ENCODE data around the gene KIAA0825.

- TF ChIP-seq CTCF (IDR thresholded peaks at IDR 0.05) (no peak), POLR2A (IDR thresholded peaks at IDR 0.05) (no peak)
Observed at GRCh38 chr5:94174748-94175411, 443.5 kb downstream of the KIAA0825 start.
